ENCODE measurements around the gene VEGFA. TPM values are rescaled to one million over a fixed set of nuclear protein-coding genes. Genes with fewer than 3 reads are reported as not detected.

Gene VEGFA
- polyA plus RNA-seq, 1 experiment: 189 TPM

DNA sequence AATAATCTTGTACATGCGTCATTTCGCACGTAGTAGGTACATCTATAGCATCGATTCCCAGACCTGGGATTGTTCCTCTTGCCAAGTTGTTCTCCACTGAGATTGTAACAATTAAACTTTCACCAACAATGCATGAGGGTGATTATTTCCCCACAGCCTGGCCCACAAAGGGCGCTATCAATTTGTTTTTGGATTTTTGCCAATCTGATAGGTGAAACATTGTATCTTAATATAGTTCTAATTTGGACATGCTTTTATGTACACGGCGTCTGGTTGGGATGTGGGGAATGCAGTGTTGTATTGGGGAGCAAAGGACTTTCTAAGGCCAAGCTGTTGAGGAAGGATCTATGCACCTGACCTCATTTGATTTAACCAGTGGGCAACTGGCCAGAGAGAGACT, 59.5 kb downstream of the VEGFA start:
- Histone ChIP-seq H3K27ac (ENCODE audit: low read depth, low read length) (no peak overlapping the region), H3K9me3 (ENCODE audit: control insufficient read depth, insufficient read depth, low read length) (no peaks in the 10 kb centered on the region), H3K4me3 (ENCODE audit: low read depth, low read length) (no peak overlapping the region), H3K27me3 (ENCODE audit: control insufficient read depth, insufficient read depth, low read length) (peaks cover 20% of the 10 kb centered on the region)
- ChIA-PET POLR2A (no interaction called here), CTCF (interaction anchor here (0.7 kb wide), 1 partner anchor 56 kb away, joined by 3 read pairs; no protein-coding TSS in a partner anchor)
- DNase-seq (ENCODE audit: low read depth, low spot score): no peak
- no peak for TF ChIP-seq CTCF (IDR thresholded peaks at IDR 0.05; ENCODE audit: low read depth, low read length)

- Histone ChIP-seq H3K4me3 (ENCODE audit: low read depth, low read length) (no peak overlapping the region), H3K9me3 (ENCODE audit: control insufficient read depth, insufficient read depth, low read length) (no peaks in the 10 kb centered on the region), H3K27me3 (ENCODE audit: control insufficient read depth, insufficient read depth, low read length) (peaks cover 20% of the 10 kb centered on the region), H3K27ac (ENCODE audit: low read depth, low read length) (no peak overlapping the region)
- no peak for DNase-seq (ENCODE audit: low read depth, low spot score)
- ChIA-PET POLR2A (no interaction called here), CTCF (interaction anchor here (1.1 kb wide), 1 partner anchor 56 kb away, joined by 3 read pairs; no protein-coding TSS in a partner anchor)
- no peak for TF ChIP-seq CTCF (IDR thresholded peaks at IDR 0.05; ENCODE audit: low read depth, low read length)
Observed at GRCh38 chr6:43830775-43831174, 60.8 kb downstream of the VEGFA start.

DNA sequence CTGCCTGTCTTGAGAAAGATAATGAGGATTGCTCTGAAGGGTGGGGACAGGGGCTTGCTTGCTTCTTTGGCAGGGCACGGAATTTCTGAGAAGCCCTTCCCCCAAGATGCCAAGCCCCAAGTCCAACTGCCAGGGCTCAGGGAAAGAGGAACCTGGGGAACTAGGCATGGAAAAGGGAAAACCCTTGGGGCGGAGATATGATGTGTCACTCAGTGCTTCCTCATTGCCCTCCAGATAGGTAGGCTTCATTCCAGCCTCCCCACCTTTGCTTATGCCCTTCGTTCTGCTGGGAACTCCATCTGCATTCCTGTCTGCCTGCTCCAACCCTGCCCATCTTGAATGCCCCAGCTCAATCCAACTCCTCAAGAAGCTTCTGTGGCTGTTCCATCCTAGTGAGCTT, 61.2 kb downstream of the VEGFA start:
- no peak for TF ChIP-seq CTCF (IDR thresholded peaks at IDR 0.05; ENCODE audit: low read depth, low read length)
- POLR2A ChIA-PET: no interaction called here
- Histone ChIP-seq H3K27ac (ENCODE audit: low read depth, low read length) (no peak overlapping the region), H3K27me3 (ENCODE audit: control insufficient read depth, insufficient read depth, low read length) (peaks cover 18% of the 10 kb centered on the region), H3K4me3 (ENCODE audit: low read depth, low read length) (no peak overlapping the region), H3K9me3 (ENCODE audit: control insufficient read depth, insufficient read depth, low read length) (no peaks in the 10 kb centered on the region)
- no peak for DNase-seq (ENCODE audit: low read depth, low spot score)
- CTCF ChIA-PET: interaction anchor here (0.6 kb wide), 1 partner anchor 9 kb away, joined by 4 read pairs; no protein-coding TSS in a partner anchor

GRCh38 chr6:43833223-43833995, 63.4 kb downstream of the VEGFA start:
- H3K27me3 ChIP-seq (ENCODE audit: control insufficient read depth, insufficient read depth, low read length): peaks cover 17% of the 10 kb centered on the region
- CTCF ChIA-PET: interaction anchor here (1.0 kb wide), 1 partner anchor 15 kb away, joined by 3 read pairs; no protein-coding TSS in a partner anchor
- no peak for TF ChIP-seq CTCF (IDR thresholded peaks at IDR 0.05; ENCODE audit: low read depth, low read length)
- POLR2A ChIA-PET: interaction anchor here (0.5 to 0.6 kb wide), 2 partner anchors 50 to 195 kb away, joined by 3 read pairs; no protein-coding TSS in a partner anchor
- no peak overlapping the region for H3K4me3 ChIP-seq (ENCODE audit: low read depth, low read length)
- H3K9me3 ChIP-seq (ENCODE audit: control insufficient read depth, insufficient read depth, low read length): no peaks in the 10 kb centered on the region
- no peak overlapping the region for H3K27ac ChIP-seq (ENCODE audit: low read depth, low read length)
- no peak for DNase-seq (ENCODE audit: low read depth, low spot score)

- H3K27ac ChIP-seq (ENCODE audit: low read depth, low read length): no peak overlapping the region
- H3K27me3 ChIP-seq (ENCODE audit: control insufficient read depth, insufficient read depth, low read length): peaks cover 17% of the 10 kb centered on the region
- DNase-seq (ENCODE audit: low read depth, low spot score): no peak
- H3K4me3 ChIP-seq (ENCODE audit: low read depth, low read length): no peak overlapping the region
- no peak for TF ChIP-seq CTCF (IDR thresholded peaks at IDR 0.05; ENCODE audit: low read depth, low read length)
- no peaks in the 10 kb centered on the region for H3K9me3 ChIP-seq (ENCODE audit: control insufficient read depth, insufficient read depth, low read length)
- POLR2A ChIA-PET: no interaction called here
- CTCF ChIA-PET: interaction anchor here (1.0 kb wide), 1 partner anchor 16 kb away, joined by 3 read pairs; no protein-coding TSS in a partner anchor
Observed at GRCh38 chr6:43833996-43834390, 64.0 kb downstream of the VEGFA start.

Data from AG04450 (cell line).